Neural progenitor cell (in vitro differentiated cells): Measurements from ENCODE around the gene C6orf163. TPM values are rescaled to one million over a fixed set of nuclear protein-coding genes. Genes with fewer than 3 reads are reported as not detected.
"Not testable (repeated sequence)": the region's sequence is repeated elsewhere in the genome, so short reads cannot be mapped to it uniquely, and the experiment has no call there.

Experiments used
- DNase-seq: peaks from one replicate; pipeline ENCODE4 v3.0.0-alpha.2; 2016; ENCODE audit warnings: low spot score
- H2AFZ ChIP-seq: fragments of 200-600 bp; sonication (generic); replicated peaks from 2 replicates; pipeline ENCODE4 v1.6.1; 2016; ENCODE audit warnings: antibody characterized with exemption
- H3F3A ChIP-seq: fragments of 200-600 bp; sonication (generic); 2 replicates; pipeline ENCODE4 v1.6.1; 2016; ENCODE audit warnings: antibody characterized with exemption, low read depth
- H3K27ac ChIP-seq: fragments of 200-600 bp; sonication (generic); 2 replicates; pipeline ENCODE4 v1.5.1; 2016; ENCODE audit warnings: mild to moderate bottlenecking
- H3K27me3 ChIP-seq: fragments of 200-600 bp; sonication (generic); 2 replicates; pipeline ENCODE4 v1.6.1; 2016; ENCODE audit warnings: mild to moderate bottlenecking, moderate library complexity
- H3K36me3 ChIP-seq: fragments of 200-600 bp; sonication (generic); 2 replicates; pipeline ENCODE4 v1.5.1; 2016
- H3K4me1 ChIP-seq: fragments of 200-600 bp; sonication (generic); 2 replicates; pipeline ENCODE4 v1.6.1; 2016; ENCODE audit warnings: mixed run types
- H3K4me2 ChIP-seq: fragments of 200-600 bp; sonication (generic); 2 replicates; pipeline ENCODE4 v1.6.1; 2016
- H3K4me3 ChIP-seq: fragments of 200-600 bp; sonication (generic); 2 replicates; pipeline ENCODE4 v1.5.1; 2016
- H3K79me2 ChIP-seq: fragments of 200-600 bp; sonication (generic); 2 replicates; pipeline ENCODE4 v1.6.1; 2016; ENCODE audit warnings: low read depth
- H3K9ac ChIP-seq: fragments of 200-600 bp; sonication (generic); 2 replicates; pipeline ENCODE4 v1.6.1; 2016
- H3K9me3 ChIP-seq: fragments of 200-600 bp; sonication (generic); 2 replicates; pipeline ENCODE4 v1.5.1; 2016; ENCODE audit warnings: low read depth
- H4K20me1 ChIP-seq: fragments of 200-600 bp; sonication (generic); 2 replicates; pipeline ENCODE4 v1.6.1; 2016; ENCODE audit warnings: low read depth
- H3K27ac Mint-ChIP-seq: 3 replicates; pipeline ENCODE4 v1.8.0; 2021; ENCODE audit warnings: mixed read lengths
- H3K27me3 Mint-ChIP-seq: 2 replicates; pipeline ENCODE4 v1.8.0; 2022; ENCODE audit warnings: low read depth, mild to moderate bottlenecking, inconsistent platforms, moderate library complexity, mixed read lengths; ENCODE audit not compliant: insufficient read depth
- H3K36me3 Mint-ChIP-seq: 3 replicates; pipeline ENCODE4 v1.8.0; 2021; ENCODE audit warnings: mixed read lengths
- H3K4me1 Mint-ChIP-seq: 3 replicates; pipeline ENCODE4 v1.8.0; 2021; ENCODE audit warnings: mixed read lengths
- H3K4me3 Mint-ChIP-seq: 3 replicates; pipeline ENCODE4 v1.8.0; 2021; ENCODE audit warnings: mild to moderate bottlenecking, moderate library complexity, mixed read lengths
- H3K9me3 Mint-ChIP-seq: 3 replicates; pipeline ENCODE4 v1.8.0; 2020; ENCODE audit warnings: mixed read lengths
- CTCF ChIP-seq: fragments of 200-600 bp; sonication (generic); IDR thresholded peaks from 2 replicates; pipeline ENCODE4 v1.5.1; 2017; ENCODE audit warnings: antibody characterized with exemption, mild to moderate bottlenecking
- EZH2 ChIP-seq: fragments of 200-600 bp; sonication (generic); IDR thresholded peaks from 2 replicates; pipeline ENCODE4 v1.6.1; 2017; ENCODE audit warnings: antibody characterized with exemption, mild to moderate bottlenecking, moderate library complexity
- EZH2phosphoT487 ChIP-seq: fragments of 200-600 bp; sonication (generic); IDR thresholded peaks from 2 replicates; pipeline ENCODE4 v1.6.1; 2017; ENCODE audit warnings: antibody characterized with exemption
- total RNA-seq: library from RNA; depleted of rRNA; stranded (reverse); fragments of >200 nt; gene quantifications from 2 replicates; pipeline ENCODE4 v1.2.3, GENCODE V29; 2015; ENCODE audit warnings: low replicate concordance

The C6orf163 gene
- total RNA-seq: 2.6 and 3.1 TPM in 2 replicates

DNA sequence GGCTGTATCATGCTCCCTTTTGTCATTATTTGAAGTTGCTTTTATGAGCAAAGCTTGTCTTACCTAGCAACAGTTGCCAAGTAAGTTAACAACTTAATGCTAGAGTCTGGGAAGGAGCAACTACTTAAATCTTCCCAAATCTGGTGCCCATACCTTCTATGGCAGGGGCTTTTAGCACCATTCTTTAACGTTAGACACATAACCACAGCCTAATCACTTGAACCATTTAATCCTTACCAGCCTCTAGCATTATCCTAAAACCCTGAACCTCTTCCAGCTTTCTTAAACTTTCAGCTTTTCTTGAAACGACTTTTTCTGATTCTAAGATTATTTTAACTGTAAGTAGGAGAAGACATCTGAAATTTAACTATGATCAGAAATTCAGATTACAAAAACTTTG is at the start of gene C6orf163:
C6orf163 (plus strand) TSS at position 83 of the 400 bp plus-strand sequence; CDS start at position 370, 287 bp downstream.
- no peak within 1 kb of the TSS for H3K27ac ChIP-seq
- no peak within 1 kb of the TSS for H3K4me3 Mint-ChIP-seq
- H3K27ac Mint-ChIP-seq: no peak within 1 kb of the TSS
- TF ChIP-seq CTCF (no peak), EZH2 (no peak), EZH2phosphoT487 (no peak)
- no peak within 1 kb of the TSS for H3K4me3 ChIP-seq
- peaks cover 10% of the 10 kb centered on the region for H3K4me1 Mint-ChIP-seq
- H3K4me1 ChIP-seq: no peaks in the 10 kb centered on the region
- no peaks in the 10 kb centered on the region for H3K27me3 Mint-ChIP-seq
- H4K20me1 ChIP-seq: peaks cover 7% of the 10 kb centered on the region
- H3K79me2 ChIP-seq: no peaks in the 10 kb centered on the region
- no peak within 1 kb of the TSS for H3K9ac ChIP-seq
- H3F3A ChIP-seq: no peaks in the 10 kb centered on the region
- no peaks in the 10 kb centered on the region for H3K9me3 Mint-ChIP-seq
- H3K4me2 ChIP-seq: no peak within 1 kb of the TSS
- H3K9me3 ChIP-seq: no peaks in the 10 kb centered on the region
- no peak for DNase-seq
- no peaks in the 10 kb centered on the region for H3K27me3 ChIP-seq
- no peak within 1 kb of the TSS for H2AFZ ChIP-seq
- no peaks in the 10 kb centered on the region for H3K36me3 Mint-ChIP-seq
- H3K36me3 ChIP-seq: no peaks in the 10 kb centered on the region

GRCh38 chr6:87297119-87297518 is 47.5 kb upstream of the C6orf163 start:
- peaks cover 4% of the 10 kb centered on the region for H3K9me3 Mint-ChIP-seq
- H3K4me3 ChIP-seq: no peak overlapping the region
- H2AFZ ChIP-seq: no peak overlapping the region
- H3K4me1 ChIP-seq: no peaks in the 10 kb centered on the region
- H3K9me3 ChIP-seq: no peaks in the 10 kb centered on the region
- no peak overlapping the region for H3K4me3 Mint-ChIP-seq
- H3K27ac ChIP-seq: no peak overlapping the region
- no peak overlapping the region for H3K27ac Mint-ChIP-seq
- H3K36me3 Mint-ChIP-seq: no peaks in the 10 kb centered on the region
- no peaks in the 10 kb centered on the region for H3K27me3 ChIP-seq
- no peaks in the 10 kb centered on the region for H3K27me3 Mint-ChIP-seq
- no peaks in the 10 kb centered on the region for H3K79me2 ChIP-seq
- no peaks in the 10 kb centered on the region for H4K20me1 ChIP-seq
- no peak for DNase-seq
- no peaks in the 10 kb centered on the region for H3K4me1 Mint-ChIP-seq
- no peaks in the 10 kb centered on the region for H3F3A ChIP-seq
- H3K36me3 ChIP-seq: no peaks in the 10 kb centered on the region
- TF ChIP-seq EZH2phosphoT487 (no peak), EZH2 (no peak), CTCF (no peak)
- no peak overlapping the region for H3K9ac ChIP-seq
- H3K4me2 ChIP-seq: no peak overlapping the region

GRCh38 chr6:87301277-87301676 is 43.3 kb upstream of the C6orf163 start:
- H3F3A ChIP-seq, H3K27ac Mint-ChIP-seq: not testable (repeated sequence)

GRCh38 chr6:87308970-87309369 is 35.6 kb upstream of the C6orf163 start:
- TF ChIP-seq EZH2phosphoT487 (no peak), CTCF (no peak), EZH2 (no peak)
- H3K4me3 Mint-ChIP-seq: no peak overlapping the region
- no peaks in the 10 kb centered on the region for H3K79me2 ChIP-seq
- DNase-seq: no peak
- no peaks in the 10 kb centered on the region for H3K4me1 Mint-ChIP-seq
- H3K27ac Mint-ChIP-seq: no peak overlapping the region
- H3K27me3 ChIP-seq: no peaks in the 10 kb centered on the region
- H3K4me1 ChIP-seq: no peaks in the 10 kb centered on the region
- H3K4me3 ChIP-seq: no peak overlapping the region
- no peaks in the 10 kb centered on the region for H3K9me3 ChIP-seq
- H3K27ac ChIP-seq: no peak overlapping the region
- no peaks in the 10 kb centered on the region for H3K36me3 ChIP-seq
- H3K27me3 Mint-ChIP-seq: no peaks in the 10 kb centered on the region
- no peaks in the 10 kb centered on the region for H4K20me1 ChIP-seq
- H3F3A ChIP-seq: no peaks in the 10 kb centered on the region
- H3K9me3 Mint-ChIP-seq: peaks cover 8% of the 10 kb centered on the region
- no peak overlapping the region for H3K4me2 ChIP-seq
- no peaks in the 10 kb centered on the region for H3K36me3 Mint-ChIP-seq
- no peak overlapping the region for H2AFZ ChIP-seq
- no peak overlapping the region for H3K9ac ChIP-seq

More at GRCh38 chr6:87301277-87301676, 43.3 kb upstream of the C6orf163 start:
- not testable (repeated sequence) for H3K27me3 ChIP-seq, H3K79me2 ChIP-seq, H3K27me3 Mint-ChIP-seq, H3K4me1 Mint-ChIP-seq, H2AFZ ChIP-seq, DNase-seq, H3K36me3 Mint-ChIP-seq, H4K20me1 ChIP-seq, H3K36me3 ChIP-seq, H3K9me3 ChIP-seq, H3K4me3 ChIP-seq, H3K4me1 ChIP-seq, H3K27ac ChIP-seq, H3K4me2 ChIP-seq, H3K9ac ChIP-seq, H3K4me3 Mint-ChIP-seq
- H3K9me3 Mint-ChIP-seq: peaks cover 13% of the 10 kb centered on the region
